GM23338 (cell line): ENCODE results near the gene IVD. TPM values are rescaled to one million over a fixed set of nuclear protein-coding genes. Genes with fewer than 3 reads are reported as not detected.

Source experiments
- ATAC-seq: fragments of 200-7000 bp; cut with Tn5 transposase; 3 replicates; pipeline ENCODE4 v1.9.1; 2020
- DNase-seq: peaks from one replicate; pipeline ENCODE4 v3.0.0-alpha.2; 2015; ENCODE audit warnings: low spot score
- H2AFZ ChIP-seq: fragments of 200-600 bp; sonication (generic); 2 replicates; pipeline ENCODE4 v1.8.0; 2016; ENCODE audit warnings: antibody characterized with exemption, mild to moderate bottlenecking, moderate library complexity
- H3F3A ChIP-seq: fragments of 200-600 bp; sonication (generic); replicated peaks from 2 replicates; pipeline ENCODE4 v1.8.0; 2017; ENCODE audit warnings: antibody characterized with exemption, mixed run types, low read depth
- H3K27ac ChIP-seq: fragments of 200-600 bp; sonication (generic); 2 replicates; pipeline ENCODE4 v1.6.1; 2016; ENCODE audit warnings: low read depth
- H3K27me3 ChIP-seq: fragments of 200-600 bp; sonication (generic); 2 replicates; pipeline ENCODE4 v1.8.0; 2016; ENCODE audit warnings: mild to moderate bottlenecking, mixed run types, moderate library complexity; ENCODE audit not compliant: insufficient read depth
- H3K36me3 ChIP-seq: fragments of 200-600 bp; sonication (generic); 2 replicates; pipeline ENCODE4 v1.8.0; 2016; ENCODE audit warnings: mild to moderate bottlenecking; ENCODE audit not compliant: insufficient read depth
- H3K4me1 ChIP-seq: fragments of 200-600 bp; sonication (generic); 2 replicates; pipeline ENCODE4 v1.8.0; 2016; ENCODE audit warnings: mild to moderate bottlenecking, moderate library complexity; ENCODE audit not compliant: insufficient read depth
- H3K4me2 ChIP-seq: fragments of 200-600 bp; sonication (generic); 2 replicates; pipeline ENCODE4 v1.7.1; 2017; ENCODE audit warnings: mixed run types
- H3K4me3 ChIP-seq: fragments of 200-600 bp; sonication (generic); 2 replicates; pipeline ENCODE4 v1.6.1; 2016; ENCODE audit warnings: mixed run types
- H3K79me2 ChIP-seq: fragments of 200-600 bp; sonication (generic); replicated peaks from 2 replicates; pipeline ENCODE4 v1.8.0; 2017; ENCODE audit warnings: mild to moderate bottlenecking; ENCODE audit not compliant: insufficient read depth
- H3K9me2 ChIP-seq: fragments of 200-600 bp; sonication (generic); 2 replicates; pipeline ENCODE4 v1.8.0; 2017; ENCODE audit not compliant: insufficient read depth
- H4K20me1 ChIP-seq: fragments of 200-600 bp; sonication (generic); replicated peaks from 2 replicates; pipeline ENCODE4 v1.8.0; 2017; ENCODE audit warnings: mild to moderate bottlenecking; ENCODE audit not compliant: insufficient read depth
- H3K27ac Mint-ChIP-seq: 2 replicates; pipeline ENCODE4 v1.8.0; 2020; ENCODE audit warnings: inconsistent platforms, mild to moderate bottlenecking, moderate library complexity, mixed read lengths
- H3K27me3 Mint-ChIP-seq: 3 replicates; pipeline ENCODE4 v1.8.0; 2022; ENCODE audit warnings: low read depth, mild to moderate bottlenecking, moderate library complexity, mixed read lengths, inconsistent platforms; ENCODE audit not compliant: insufficient read depth, poor library complexity
- H3K36me3 Mint-ChIP-seq: 3 replicates; pipeline ENCODE4 v1.8.0; 2021; ENCODE audit warnings: low read depth, mild to moderate bottlenecking, inconsistent platforms, moderate library complexity, mixed read lengths
- H3K4me1 Mint-ChIP-seq: 3 replicates; pipeline ENCODE4 v1.8.0; 2020; ENCODE audit warnings: mild to moderate bottlenecking, inconsistent platforms, mixed read lengths
- H3K4me3 Mint-ChIP-seq: 3 replicates; pipeline ENCODE4 v1.8.0; 2021; ENCODE audit warnings: moderate library complexity, mild to moderate bottlenecking, inconsistent platforms, mixed read lengths
- H3K9me3 Mint-ChIP-seq: 3 replicates; pipeline ENCODE4 v1.8.0; 2020; ENCODE audit warnings: moderate library complexity, mild to moderate bottlenecking, inconsistent platforms, mixed read lengths
- CREB1 ChIP-seq: fragments of 250-450 bp; sonication (Bioruptor Pico); IDR thresholded peaks from 2 replicates; pipeline ENCODE4 v1.5.0; 2020; ENCODE audit warnings: low read depth, mild to moderate bottlenecking, moderate library complexity
- CTCF ChIP-seq, 2 experiments: fragments of 200-600 bp in 1 of 2; sonication (generic) in 1 of 2; conservative IDR thresholded peaks; 2 replicates each; pipeline versions ENCODE4 v1.5.1 to v1.6.1; 2016 to 2017; ENCODE audit warnings: antibody characterized with exemption in 2 of 2, low read depth in 2 of 2, mild to moderate bottlenecking in 2 of 2, moderate library complexity in 1 of 2
- ETS1 ChIP-seq: IDR thresholded peaks from 2 replicates; pipeline ENCODE4 v1.6.1; 2016; ENCODE audit warnings: antibody characterized with exemption
- EZH2 ChIP-seq: fragments of 200-600 bp; sonication (generic); IDR thresholded peaks from one replicate; pipeline ENCODE4 v1.8.0; 2017; ENCODE audit warnings: antibody characterized with exemption, mild to moderate bottlenecking, low read depth; ENCODE audit not compliant: unreplicated experiment
- EZH2phosphoT487 ChIP-seq: fragments of 200-600 bp; sonication (generic); IDR thresholded peaks from one replicate; pipeline ENCODE4 v1.8.1; 2018; ENCODE audit warnings: antibody characterized with exemption; ENCODE audit not compliant: unreplicated experiment
- JUNB ChIP-seq: IDR thresholded peaks from one replicate; pipeline ENCODE4 v1.6.1; 2016; ENCODE audit warnings: antibody characterized with exemption; ENCODE audit not compliant: unreplicated experiment
- NANOG ChIP-seq: IDR thresholded peaks from 2 replicates; pipeline ENCODE4 v1.6.1; 2016; ENCODE audit warnings: antibody characterized with exemption, borderline replicate concordance
- POLR2AphosphoS5 ChIP-seq: IDR thresholded peaks from 2 replicates; pipeline ENCODE4 v1.6.1; 2016; ENCODE audit warnings: antibody characterized with exemption, low read depth
- REST ChIP-seq: IDR thresholded peaks from one replicate; pipeline ENCODE4 v1.6.1; 2018; ENCODE audit warnings: antibody characterized with exemption; ENCODE audit not compliant: unreplicated experiment
- STAT1 ChIP-seq: IDR thresholded peaks from one replicate; pipeline ENCODE4 v1.6.1; 2016; ENCODE audit warnings: antibody characterized with exemption; ENCODE audit not compliant: unreplicated experiment
- ZNF114 ChIP-seq: fragments of 250-450 bp; sonication (Bioruptor Pico); IDR thresholded peaks from 2 replicates; pipeline ENCODE4 v1.5.0; 2020; ENCODE audit warnings: mild to moderate bottlenecking, moderate library complexity
- ZNF331 ChIP-seq: fragments of 250-450 bp; sonication (Bioruptor Pico); IDR thresholded peaks from 2 replicates; pipeline ENCODE4 v1.5.0; 2020; ENCODE audit warnings: low read depth, mild to moderate bottlenecking, moderate library complexity
- ZNF462 ChIP-seq: fragments of 250-450 bp; sonication (Bioruptor Pico); IDR thresholded peaks from 2 replicates; pipeline ENCODE4 v1.5.0; 2020; ENCODE audit warnings: mild to moderate bottlenecking, moderate library complexity
- polyA plus RNA-seq: library from polyadenylated mRNA; unstranded; fragments of >200 nt; fragmentation: Nextera tagmentation; extraction: Ambion mirVana; gene quantifications from 2 replicates; pipeline ENCODE4 v1.2.1, GENCODE V29; 2016
- total RNA-seq: library from RNA; depleted of rRNA; stranded (reverse); fragments of >200 nt; shearing (Covaris generic); gene quantifications from 2 replicates; pipeline ENCODE4 v1.2.3, GENCODE V29; 2014

IVD gene
- total and polyA plus RNA-seq, 2 experiments from 2014 or later = 54.1 to 75.4 TPM

GRCh38 chr15:40466426-40467260 is 61.0 kb downstream of the IVD start:
- no peaks in the 10 kb centered on the region for H3K9me2 ChIP-seq
- no peak overlapping the region for H3K4me3 ChIP-seq
- DNase-seq (no peak), ATAC-seq (no peak)
- H3K79me2 ChIP-seq = 0 out of 2 replicates have a peak, but pooled peaks cover 3% of the 10 kb centered on the region
- no peaks in the 10 kb centered on the region for H3K27me3 ChIP-seq
- peaks cover 14% of the 10 kb centered on the region for H3K4me1 Mint-ChIP-seq
- peaks cover 20% of the 10 kb centered on the region for H4K20me1 ChIP-seq
- peaks cover 10% of the 10 kb centered on the region for H3K4me1 ChIP-seq
- peaks cover 53% of the 10 kb centered on the region for H3K36me3 Mint-ChIP-seq
- H3K27me3 Mint-ChIP-seq = peaks cover 8% of the 10 kb centered on the region
- TF ChIP-seq ETS1 (no peak), CTCF (conservative IDR thresholded peaks at IDR 0.05; ENCODE audit: low read depth in 2 of 2) (no peak), ZNF462 (CRISPR knock-in tag) (no peak), REST (no peak), EZH2 (no peak), STAT1 (no peak), ZNF114 (CRISPR knock-in tag) (no peak), JUNB (no peak), ZNF331 (CRISPR knock-in tag) (no peak), CREB1 (CRISPR knock-in tag) (no peak), NANOG (no peak), EZH2phosphoT487 (no peak), POLR2AphosphoS5 (no peak)
- no peak overlapping the region for H2AFZ ChIP-seq
- H3F3A ChIP-seq = peaks cover 20% of the 10 kb centered on the region
- H3K4me3 Mint-ChIP-seq = no peak overlapping the region
- no peaks in the 10 kb centered on the region for H3K9me3 Mint-ChIP-seq
- no peak overlapping the region for H3K4me2 ChIP-seq
- H3K27ac ChIP-seq = no peak overlapping the region
- H3K36me3 ChIP-seq = peaks cover 8% of the 10 kb centered on the region; the same call in 1 of the 2 replicates
- no peak overlapping the region for H3K27ac Mint-ChIP-seq
